Activated T-helper 1 cell treated with Interleukin-2 at 50 U/mL for 16 hours (primary cell): ENCODE measurements around the gene SLC38A3.
"Not testable (repeated sequence)": the region's sequence is repeated elsewhere in the genome, so short reads cannot be mapped to it uniquely, and the experiment has no call there.

Source experiments
- DNase-seq: peaks from one replicate; pipeline ENCODE4 v3.0.0-alpha.2; 2020; ENCODE audit warnings: low read depth

Gene SLC38A3

DNA sequence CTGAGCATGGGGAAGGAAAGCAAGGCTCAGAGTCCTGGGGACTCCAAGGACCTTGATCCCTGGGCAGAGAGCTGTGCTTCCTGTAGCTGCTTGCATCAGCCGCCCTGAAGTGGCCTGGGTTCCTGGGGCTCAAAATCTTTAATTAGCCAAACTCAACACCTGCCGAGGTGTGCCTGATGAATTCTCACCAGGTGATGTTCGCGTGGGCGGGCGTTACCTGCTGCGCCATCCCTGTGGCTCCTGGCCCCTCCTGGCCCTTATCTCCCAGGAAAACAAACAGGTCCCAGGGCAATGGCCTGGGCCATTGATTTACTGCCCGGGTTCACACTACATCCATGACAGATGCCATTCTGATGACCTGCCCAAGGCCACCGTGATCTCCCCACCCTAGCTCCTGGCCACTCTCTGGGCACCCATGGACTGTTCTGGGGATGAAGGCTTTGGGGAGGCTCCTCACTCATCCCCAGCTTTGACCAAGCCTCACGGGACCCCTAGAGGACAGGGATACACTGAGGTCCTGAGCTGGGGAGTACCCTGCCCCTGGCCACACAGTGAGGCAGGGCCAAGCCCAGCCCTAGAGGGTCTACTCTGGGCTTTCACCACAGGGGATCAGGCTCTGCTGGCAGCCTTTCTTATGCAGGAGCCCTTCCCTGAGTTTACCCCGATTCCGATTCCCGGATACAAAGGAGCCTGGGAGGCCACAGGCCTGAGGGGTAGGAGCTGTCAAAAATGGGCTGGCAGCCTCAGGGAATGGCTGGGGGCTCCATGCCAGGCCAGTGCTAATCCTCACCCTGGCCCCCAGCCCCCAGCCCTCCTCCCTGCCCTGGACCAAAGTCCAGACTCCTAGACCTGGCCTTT lies 5.7 kb downstream of the SLC38A3 start:
- DNase-seq: no peak

DNA sequence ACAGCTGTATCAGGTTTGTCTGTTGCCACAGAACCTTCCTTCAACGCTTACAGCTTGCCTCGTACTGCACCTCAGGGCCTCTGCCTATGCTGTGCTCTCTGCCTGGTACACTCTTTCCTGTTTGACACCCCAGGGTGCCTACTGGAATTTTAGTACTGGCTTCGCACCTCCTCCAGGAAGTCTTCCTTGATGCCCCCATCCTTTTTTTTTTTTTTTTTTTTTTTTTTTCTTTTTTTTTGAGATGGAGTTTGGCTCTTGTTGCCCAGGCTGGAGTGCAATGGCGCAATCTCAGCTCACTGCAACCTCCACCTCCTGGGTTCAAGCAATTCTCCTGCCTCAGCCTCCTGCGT lies 6.3 kb downstream of the SLC38A3 start:
- DNase-seq: not testable (repeated sequence)

DNA sequence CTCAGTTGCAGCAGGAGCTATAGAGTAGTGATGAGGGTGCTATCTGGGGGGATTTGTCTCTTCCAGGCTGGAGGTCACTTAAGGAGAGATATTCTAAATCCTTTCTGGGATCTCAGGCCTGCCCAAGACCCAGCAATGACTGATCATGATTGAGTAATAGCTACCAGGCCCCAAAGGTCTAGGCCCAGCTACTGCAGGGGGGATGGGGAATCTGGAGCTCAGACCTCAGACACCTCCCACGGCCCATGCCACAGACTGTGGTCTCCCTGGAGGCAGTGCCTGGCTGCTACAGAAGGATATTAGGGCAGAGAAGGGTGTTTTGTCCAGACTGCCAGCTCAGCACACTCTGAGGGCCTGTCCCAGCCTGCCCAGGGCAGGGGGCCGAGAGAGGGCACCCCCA lies 6.9 kb downstream of the SLC38A3 start:
- no peak for DNase-seq

DNA sequence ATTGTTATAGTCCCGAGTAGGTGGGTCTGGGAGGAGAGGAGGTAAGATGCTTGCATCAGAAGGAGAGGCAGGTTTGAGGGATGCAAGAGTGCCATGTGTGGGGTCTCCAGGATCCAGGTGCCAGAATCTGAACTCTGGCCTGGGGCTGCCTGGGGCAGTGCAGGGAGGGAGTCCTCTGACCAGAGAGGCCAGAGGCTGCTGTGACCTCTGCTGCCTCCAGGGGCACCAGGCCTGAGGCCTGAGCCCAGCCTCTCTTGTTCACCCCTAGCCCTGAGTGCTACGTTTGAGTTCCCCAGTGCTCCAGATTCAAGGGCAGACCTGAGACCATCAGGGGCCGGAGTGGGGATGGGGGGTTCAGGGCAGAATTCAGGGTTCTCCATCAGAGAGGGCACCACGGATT lies 7.4 kb downstream of the SLC38A3 start:
- no peak for DNase-seq

DNA sequence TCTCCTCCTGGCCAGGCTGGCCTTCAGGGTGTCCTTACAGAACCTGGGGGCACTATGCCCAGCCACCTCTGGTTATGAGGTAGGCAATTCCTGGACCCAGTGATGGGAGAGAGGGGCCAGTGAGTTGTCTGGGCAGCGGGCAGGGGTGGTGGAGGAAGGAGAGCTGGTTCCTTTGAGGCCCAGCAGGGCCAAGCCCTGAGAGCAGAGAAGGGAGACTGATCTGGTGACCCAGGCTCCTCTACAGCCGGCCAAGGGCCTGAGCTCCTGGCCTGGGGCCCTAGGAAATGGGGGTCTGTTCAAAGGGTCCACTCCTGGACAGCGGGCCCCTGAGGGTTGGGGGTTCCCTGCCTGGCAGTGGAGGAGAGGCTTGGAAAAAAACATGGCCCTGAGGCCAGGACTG lies 7.9 kb downstream of the SLC38A3 start:
- DNase-seq: no peak

DNA sequence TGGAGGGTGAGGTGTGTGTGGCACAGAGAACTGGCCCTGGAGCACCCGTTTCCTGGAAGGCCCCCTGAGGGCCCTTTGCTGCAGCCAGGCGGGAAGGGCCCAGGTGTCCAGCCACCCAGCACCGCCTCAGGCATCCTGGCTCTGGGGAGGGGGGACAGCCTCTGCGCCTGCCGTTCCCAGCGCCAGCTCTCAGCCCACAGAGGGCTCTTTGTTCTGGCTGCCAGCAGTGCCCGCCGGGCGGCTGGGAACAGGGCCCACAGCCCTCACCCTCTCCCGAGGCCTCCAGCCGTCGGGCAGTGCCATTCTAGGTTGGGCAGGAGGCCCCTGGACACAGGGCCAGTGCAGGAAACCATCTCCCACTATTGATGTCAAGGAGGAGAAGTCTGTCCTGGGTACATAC lies 8.3 kb downstream of the SLC38A3 start:
- no peak for DNase-seq

DNA sequence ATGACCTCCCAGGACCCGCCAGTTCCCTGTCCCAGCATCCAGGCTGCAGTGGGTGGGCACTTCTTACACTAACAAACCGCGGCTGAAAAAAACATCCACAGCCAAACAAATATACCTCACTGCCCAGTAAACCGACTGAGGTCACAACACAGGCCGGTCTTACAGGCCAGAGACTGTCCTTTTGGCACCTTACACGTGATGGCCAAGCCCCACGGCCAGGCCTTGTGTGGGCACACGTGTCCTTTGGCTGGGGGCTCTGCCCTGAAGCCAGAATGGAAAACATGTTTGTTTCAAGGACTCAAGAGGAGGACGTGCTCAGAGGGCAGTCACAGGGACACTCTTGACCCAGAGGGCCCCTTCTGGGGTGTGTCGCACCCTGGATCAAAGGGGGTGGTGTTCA lies 9.8 kb downstream of the SLC38A3 start:
- DNase-seq: no peak

DNA sequence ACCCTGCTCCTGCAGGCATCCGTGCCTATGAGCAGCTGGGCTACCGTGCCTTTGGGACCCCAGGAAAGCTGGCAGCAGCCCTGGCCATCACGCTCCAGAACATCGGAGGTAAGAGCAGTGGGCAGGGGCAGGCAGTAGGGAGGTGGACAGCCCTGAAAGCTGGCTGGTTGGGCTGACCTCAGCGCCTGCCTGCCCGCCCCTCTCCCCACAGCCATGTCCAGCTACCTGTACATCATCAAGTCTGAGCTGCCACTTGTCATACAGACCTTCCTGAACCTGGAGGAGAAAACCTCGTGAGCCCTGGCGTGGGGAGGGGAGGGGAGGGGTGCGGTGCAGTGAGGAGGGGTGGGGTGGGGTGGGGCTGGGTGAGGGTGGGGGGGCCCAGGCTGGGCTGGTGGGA lies 10.5 kb downstream of the SLC38A3 start:
- no peak for DNase-seq

DNA sequence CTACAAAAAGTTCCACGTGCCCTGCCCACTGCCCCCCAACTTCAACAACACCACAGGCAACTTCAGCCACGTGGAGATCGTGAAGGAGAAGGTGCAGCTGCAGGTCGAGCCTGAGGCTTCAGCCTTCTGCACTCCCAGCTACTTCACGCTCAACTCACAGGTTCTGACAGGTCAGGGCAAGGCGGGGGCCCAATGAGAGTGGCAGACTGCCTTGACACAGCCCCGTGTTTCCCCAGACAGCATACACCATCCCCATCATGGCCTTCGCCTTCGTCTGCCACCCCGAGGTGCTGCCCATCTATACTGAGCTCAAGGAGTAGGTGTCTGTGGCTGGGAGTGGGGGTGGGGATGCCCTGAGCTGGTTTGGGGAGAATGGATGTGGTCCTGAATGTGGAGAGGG lies 12.6 kb downstream of the SLC38A3 start:
- no peak for DNase-seq

DNA sequence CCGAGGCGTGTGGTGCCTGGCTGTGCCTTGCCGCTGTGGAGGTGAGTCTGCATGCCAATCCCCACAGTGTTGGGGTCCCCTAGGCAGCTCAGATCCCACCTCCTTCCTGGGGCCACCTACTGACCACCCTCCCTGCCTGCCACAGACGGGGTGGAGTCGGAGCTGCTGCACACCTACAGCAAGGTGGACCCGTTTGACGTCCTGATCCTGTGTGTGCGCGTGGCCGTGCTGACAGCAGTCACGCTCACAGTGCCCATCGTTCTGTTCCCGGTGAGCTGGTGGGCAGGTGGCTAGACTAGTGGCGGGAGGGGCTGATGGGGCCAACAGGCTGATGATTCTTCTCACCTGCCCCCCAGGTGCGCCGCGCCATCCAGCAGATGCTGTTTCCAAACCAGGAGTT lies 13.4 kb downstream of the SLC38A3 start:
- DNase-seq: no peak

DNA sequence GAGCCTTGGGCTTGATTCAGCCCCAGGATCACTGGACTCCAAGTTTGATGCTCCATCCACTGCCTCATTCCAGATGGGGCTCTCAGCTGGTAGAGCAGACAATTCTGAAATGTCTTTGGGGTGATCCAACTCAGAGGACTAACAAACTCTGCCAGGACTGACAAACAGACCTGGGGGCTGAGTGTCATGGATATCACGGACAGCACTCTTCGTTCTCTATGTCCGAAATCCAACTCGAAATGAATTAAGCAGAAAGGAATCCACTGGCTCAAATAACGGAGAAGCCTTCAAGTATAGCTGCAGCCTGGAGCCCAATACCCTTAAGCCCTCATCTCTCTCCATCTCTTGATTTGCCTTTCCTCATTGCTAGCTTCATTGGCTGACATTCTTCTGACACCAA lies 14.2 kb downstream of the SLC38A3 start:
- DNase-seq: no peak

DNA sequence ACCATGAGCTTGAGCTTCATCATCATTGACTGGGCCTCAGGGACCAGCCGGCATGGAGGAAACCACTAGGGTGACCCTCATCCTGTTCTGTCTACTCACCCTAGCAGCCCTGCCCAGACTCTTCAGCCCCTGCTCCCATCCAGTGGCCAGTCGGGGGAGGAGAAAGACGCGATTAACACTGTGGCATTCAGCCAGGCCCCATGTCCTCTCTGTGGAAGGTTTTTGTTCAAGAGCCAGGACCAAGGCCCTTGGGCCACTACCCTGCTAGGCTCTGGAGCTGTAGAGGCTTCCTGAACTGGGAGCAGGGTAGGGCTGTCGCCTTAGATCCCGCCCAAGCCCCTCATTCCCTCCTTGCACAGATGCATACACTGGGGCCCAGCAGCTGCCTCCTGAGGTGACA lies 15.0 kb downstream of the SLC38A3 start:
- DNase-seq: no peak

DNA sequence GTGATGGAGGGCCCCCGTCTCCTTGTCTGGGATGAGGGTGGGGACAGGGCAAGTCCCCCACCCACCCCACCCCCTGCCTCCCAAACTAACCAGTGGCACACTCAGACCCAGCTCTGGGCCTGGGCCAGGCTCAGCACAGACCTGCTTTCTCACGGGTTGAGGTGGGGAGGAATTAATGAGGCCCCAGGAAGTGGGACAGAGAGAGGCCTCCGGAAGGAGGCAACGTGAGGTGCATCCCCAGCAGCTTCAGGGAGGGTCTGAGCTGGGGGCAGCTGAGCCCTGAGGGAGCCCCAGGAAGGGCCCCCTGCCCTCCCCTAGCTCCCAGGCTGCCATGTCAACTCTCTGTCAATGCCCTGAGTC lies 16.0 kb downstream of the SLC38A3 start:
- no peak for DNase-seq

DNA sequence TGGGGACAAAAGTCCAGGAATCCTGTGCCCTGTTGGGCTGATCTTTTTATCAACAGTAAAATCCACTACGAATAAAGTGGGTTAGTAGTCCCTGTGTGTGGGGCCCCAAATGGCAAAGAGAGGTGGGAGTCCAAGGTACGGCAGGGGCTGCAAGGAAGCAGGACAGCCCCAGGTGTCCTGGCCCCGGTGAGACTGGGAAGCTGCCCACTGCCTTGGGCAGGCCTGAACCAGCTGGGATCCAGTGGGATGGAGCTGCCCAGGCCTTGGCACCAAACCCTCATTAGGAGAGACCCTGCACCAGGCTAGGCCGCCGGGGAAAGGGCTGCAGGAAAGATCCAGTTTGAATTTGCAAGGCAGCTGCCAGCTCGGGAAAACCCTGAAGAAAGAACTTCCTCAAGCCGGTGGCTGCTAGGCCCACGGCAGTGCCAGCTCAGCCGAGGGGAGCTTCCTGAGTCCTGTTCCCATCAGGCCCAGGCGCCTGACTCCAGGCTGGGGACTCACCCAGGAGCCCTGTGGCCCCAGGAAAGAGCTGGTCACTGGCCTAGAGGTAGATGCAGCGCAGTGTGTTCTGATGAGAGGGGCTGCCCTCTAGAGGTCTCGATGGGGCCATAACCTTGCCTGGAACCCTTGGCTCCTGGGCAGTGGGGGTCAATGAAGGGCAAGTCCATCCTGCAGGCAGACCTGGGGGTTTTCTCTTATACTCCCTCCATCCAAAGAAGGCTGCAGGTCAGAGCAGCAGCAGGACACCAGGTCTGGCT lies 16.5 kb downstream of the SLC38A3 start:
- DNase-seq: no peak

DNA sequence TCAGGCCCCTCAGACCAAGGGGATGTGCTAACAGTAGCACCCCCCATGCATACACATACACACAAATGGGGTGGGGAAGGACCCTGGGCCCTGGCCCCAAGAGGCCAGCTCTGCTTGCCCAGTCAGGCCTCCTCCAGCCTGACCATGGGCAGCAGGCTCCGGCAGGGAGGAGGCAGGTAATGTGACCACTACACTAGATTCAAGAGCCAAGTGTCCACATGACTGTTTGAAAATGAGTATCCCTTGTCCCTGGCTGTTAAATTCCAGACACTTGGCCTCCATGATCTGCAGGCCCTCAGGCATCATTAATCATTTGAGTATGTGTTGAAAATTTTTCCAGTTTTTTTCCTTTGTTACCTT lies 17.1 kb downstream of the SLC38A3 start:
- DNase-seq: no peak

DNA sequence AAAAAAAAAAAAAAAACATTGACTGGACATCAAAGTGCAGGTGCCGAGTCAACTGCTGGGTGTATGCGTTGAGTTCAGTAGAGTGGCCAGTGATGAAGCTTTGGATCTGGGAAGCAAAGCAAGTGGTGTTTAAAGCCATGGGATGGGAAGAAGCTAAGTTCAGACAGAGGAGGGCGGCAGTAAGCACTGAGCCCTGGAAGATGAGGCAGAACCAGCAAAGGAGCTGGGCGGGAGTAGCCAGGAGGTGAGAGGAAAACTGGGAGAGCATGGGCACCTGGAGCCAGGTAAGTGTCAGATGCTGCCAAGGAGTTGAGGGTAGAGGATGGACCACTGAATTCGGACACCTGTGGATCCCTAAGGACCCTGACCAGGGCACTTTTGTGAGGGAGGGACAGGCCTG lies 19.6 kb downstream of the SLC38A3 start:
- DNase-seq: no peak

DNA sequence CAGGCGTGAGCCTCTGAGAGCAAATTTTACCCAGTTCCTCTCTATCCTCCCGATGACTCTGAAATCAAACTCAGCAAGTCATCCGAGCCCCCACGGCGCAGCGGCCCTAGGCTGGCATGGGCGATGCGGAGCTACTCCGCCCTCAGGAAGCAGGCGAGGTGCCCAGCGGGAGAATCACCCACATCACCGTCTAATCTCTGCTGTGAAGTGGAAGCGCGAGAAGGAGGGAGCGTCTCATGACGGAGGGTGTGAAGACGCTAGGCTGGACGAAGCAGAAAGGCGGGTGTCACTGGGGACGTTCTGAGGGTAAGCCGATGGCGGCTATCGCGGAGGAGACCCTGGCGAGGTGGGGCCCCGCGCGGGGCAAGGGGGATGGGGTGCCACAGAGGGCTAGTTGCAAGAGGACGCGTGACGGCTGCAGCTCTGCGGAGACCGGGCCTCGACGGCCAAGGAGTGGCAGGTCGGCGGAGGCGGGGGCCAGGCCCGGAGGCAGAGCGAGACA lies 21.9 kb downstream of the SLC38A3 start:
- no peak for DNase-seq

DNA sequence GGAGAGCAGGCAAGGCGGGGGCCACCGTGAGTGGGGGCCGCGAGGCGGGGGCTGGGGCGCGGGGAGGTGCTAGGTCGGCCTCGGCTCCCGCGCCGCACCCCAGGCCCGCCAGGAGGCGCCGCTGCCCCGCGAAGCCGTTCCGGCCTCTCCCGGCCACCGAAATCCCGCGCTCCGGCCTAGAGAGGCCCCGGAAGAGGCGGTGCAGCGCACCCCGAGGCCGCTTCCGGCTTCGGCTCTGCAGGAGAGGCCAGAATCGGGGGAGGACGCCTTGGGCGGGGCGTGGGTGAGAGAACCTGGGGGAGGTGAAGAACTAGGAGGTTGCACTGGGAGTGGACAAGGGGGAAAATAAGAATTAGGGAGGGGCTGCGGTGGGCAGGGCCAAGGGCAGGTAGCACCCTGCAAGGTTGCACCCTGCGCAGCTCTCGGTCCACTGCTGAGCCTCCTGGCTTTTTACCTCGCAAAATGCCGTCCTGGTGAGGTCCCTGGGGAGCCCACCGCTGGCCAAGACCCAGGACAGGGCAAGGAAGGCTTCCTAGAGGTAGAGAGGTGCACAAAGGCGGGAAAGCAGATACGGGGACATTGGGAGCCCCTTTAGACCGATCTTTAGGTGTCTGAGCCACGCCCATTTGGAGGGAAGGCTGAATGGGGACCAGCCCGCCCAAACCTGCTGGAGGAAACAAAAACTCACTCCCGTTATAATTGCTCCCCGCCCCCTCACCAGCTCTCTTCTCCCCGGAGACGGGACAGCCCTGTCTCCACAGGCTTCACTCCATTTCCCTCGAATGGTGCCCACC lies 22.5 kb downstream of the SLC38A3 start:
- peak; percentile 90 for DNase-seq

DNA sequence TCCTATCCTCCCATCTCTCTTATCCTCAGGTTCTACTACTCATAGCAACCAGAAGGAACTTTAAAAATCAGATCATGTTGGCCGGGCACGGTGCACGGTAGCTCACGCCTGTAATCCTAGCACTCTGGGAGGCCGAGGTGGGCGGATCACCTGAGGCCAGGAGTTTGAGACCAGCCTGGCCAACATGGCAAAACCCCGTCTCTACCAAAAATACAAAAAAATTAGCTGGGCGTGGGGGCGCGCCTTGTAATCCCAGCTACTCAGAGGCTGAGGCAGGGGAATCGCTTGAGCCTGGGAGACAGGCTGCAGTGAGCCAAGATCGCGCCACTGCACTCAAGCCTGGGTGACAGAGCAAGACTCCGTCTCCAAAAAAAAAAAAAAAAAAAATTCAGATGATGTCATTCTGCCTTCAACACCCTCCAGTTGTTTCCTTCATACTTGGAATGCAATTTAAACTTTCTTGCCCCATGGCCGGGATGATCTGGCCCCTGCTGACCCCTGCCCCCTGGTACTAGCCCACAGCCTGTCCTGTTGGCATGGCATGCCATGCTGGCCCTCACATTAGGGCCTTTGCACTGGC lies 23.2 kb downstream of the SLC38A3 start:
- DNase-seq: not testable (repeated sequence)

DNA sequence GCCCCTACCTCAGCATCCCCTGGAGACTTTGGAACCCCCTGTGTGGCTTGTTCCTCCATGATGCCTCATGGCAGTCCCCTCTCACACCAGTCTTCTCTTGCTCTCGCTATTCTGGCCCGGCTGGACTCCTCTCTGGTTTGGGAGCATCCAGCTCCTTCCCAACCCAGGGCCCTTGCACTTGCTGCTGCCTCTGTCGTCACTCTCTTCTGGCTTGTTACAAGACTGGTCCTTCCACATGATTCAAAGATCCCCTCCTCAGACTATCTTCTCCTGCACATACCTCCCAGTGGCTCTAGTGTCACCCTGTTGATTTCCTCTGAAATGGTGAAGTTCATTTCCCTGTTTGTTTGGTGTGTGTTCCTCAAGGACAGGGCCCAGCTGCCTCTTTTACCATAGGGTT lies 24.4 kb downstream of the SLC38A3 start:
- DNase-seq: no peak

DNA sequence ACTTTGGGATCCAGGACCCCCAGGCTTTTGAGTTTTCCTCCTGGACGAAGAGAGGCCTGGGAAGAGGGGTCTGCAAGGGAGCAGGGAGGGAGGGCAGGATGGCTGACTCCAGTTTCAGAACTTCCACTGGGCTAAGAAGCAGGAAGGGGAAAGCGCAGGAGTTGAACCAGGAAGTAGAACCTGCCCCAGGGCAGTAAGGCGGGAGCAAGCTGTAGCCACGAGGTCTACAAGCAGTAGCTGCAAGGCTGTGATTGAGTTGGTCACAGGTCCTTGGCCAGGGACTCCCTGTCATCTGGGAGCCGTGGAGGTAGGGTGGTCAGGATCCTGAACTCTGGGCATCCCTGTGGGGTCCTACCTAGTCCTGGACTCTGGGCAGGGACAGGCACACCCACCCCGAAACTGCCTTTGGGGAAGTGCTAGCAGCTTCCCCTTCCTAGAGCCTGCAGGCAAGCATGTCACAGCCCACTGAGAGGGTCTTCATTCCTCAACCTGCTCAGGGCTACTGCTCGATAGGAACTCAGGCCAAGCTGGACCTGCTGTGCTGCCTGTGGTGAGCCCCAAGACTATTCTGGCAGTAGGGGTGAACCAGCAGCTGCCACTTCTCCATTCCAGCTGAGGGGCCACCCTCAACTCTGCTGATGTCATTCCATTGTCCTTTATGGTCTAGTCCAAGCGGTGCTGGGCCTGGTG lies 25.2 kb downstream of the SLC38A3 start:
- no peak for DNase-seq

DNA sequence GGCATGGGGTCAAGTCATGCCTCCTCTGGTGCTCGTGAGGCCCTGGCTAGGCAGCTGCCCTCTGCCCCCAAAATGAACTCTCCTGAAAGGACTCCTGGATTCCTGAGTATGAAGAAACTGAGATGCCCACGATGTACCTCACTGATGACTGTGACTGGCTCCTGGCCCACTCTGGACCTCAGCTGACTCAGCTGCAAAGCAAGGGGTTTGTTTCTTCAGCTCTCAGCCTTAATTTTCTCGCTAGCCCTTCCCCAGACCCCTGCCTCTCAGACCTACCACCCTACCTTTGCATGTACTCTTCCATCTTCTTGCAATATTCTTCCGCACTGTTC lies 25.7 kb downstream of the SLC38A3 start:
- DNase-seq: no peak
